Measurements from ENCODE around the gene SLC46A2.

Gene SLC46A2

GRCh38 chr9:112890106-112891081 is at the start of gene SLC46A2:
TSS of gene SLC46A2 (minus strand) at chr9:112890876. CDS start at chr9:112890681, 195 bp downstream.
- DNase-seq = peak in 5 of 58 donors; percentile 9 to 58 (median 14)

- DNase-seq = no peak
Observed at GRCh38 chr9:112939418-112939817, 48.7 kb upstream of the SLC46A2 start.

GRCh38 chr9:112933696-112934095 is 43.0 kb upstream of the SLC46A2 start:
- DNase-seq = no peak

- DNase-seq = peak in 6 of 58 donors; percentile 1 to 8 (median 2)
Observed at GRCh38 chr9:112925058-112925641, 34.5 kb upstream of the SLC46A2 start.

- DNase-seq = peak in 8 of 58 donors; percentile 1 to 22 (median 6)
Observed at GRCh38 chr9:112921549-112921948, 30.9 kb upstream of the SLC46A2 start.

GRCh38 chr9:112917987-112918362 is 27.3 kb upstream of the SLC46A2 start:
- DNase-seq = no peak

- DNase-seq = no peak
Observed at GRCh38 chr9:112917047-112917986, 26.6 kb upstream of the SLC46A2 start.

- peak in 1 of 58 donors; percentile 9 for DNase-seq
Observed at GRCh38 chr9:112914524-112914923, 23.8 kb upstream of the SLC46A2 start.

GRCh38 chr9:112913326-112913725 is 22.6 kb upstream of the SLC46A2 start:
- DNase-seq = no peak

GRCh38 chr9:112912636-112913035 is 22.0 kb upstream of the SLC46A2 start:
- no peak for DNase-seq

- DNase-seq = no peak
Observed at GRCh38 chr9:112911736-112912135, 21.1 kb upstream of the SLC46A2 start.

GRCh38 chr9:112905084-112905483 is 14.4 kb upstream of the SLC46A2 start:
- no peak for DNase-seq

- DNase-seq = no peak
Observed at GRCh38 chr9:112900901-112901300, 10.2 kb upstream of the SLC46A2 start.

GRCh38 chr9:112900488-112900887 is 9.8 kb upstream of the SLC46A2 start:
- no peak for DNase-seq

GRCh38 chr9:112898872-112899311 is 8.2 kb upstream of the SLC46A2 start:
- no peak for DNase-seq

- DNase-seq = no peak
Observed at GRCh38 chr9:112896131-112896530, 5.5 kb upstream of the SLC46A2 start.

- DNase-seq = no peak
Observed at GRCh38 chr9:112894699-112895098, 4.0 kb upstream of the SLC46A2 start.

GRCh38 chr9:112894041-112894440 is 3.4 kb upstream of the SLC46A2 start:
- no peak for DNase-seq

GRCh38 chr9:112892981-112893380 is 2.3 kb upstream of the SLC46A2 start:
- DNase-seq = no peak

- no peak for DNase-seq
Observed at GRCh38 chr9:112891521-112891920, 845 bp upstream of the SLC46A2 start.

GRCh38 chr9:112887381-112887780 is 3.3 kb downstream of the SLC46A2 start:
- peak in 5 of 58 donors; percentile 1 to 15 (median 6) for DNase-seq

Data from anterior cingulate cortex (tissue), 58 donors.